Astrocyte (in vitro differentiated cells and primary cell): ENCODE measurements around the gene TRMT61A.

Experiments used
- CTCF ChIP-seq: IDR thresholded peaks from 2 replicates; pipeline ENCODE4 v1.5.1; 2011; ENCODE audit warnings: low read depth, mild to moderate bottlenecking, inconsistent platforms, low read length, moderate library complexity; ENCODE audit not compliant: insufficient read depth
- EZH2 ChIP-seq: IDR thresholded peaks from 2 replicates; pipeline ENCODE4 v1.6.1; 2012; ENCODE audit warnings: mild to moderate bottlenecking, low read length, inconsistent platforms; ENCODE audit not compliant: insufficient read depth

DNA sequence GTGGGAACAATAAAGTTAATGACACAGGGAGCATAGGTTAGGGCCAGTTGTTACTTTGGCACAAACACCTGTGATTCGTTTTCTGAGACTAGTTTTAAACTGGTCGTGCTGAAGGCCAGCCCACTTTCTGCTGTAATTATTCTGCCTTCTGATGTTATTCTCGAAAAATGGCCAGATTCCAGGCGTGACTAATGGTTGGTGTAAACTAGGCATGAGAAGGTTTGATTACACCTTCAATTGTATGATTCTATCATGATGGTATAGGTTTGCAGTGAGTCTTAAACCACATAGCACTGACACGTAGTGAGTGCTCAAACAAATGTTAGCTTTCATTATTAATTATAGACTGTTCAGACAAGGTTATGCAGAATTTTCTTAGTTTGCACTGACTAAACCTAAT, 45.4 kb upstream of the TRMT61A start:
- TF ChIP-seq CTCF (no peak), EZH2 (no peak)
